IMR-90 (cell line): ENCODE measurements around the gene DMRTC2.

Source experiments
- BHLHE40 ChIP-seq: fragments of 150-350 bp; IDR thresholded peaks from 2 replicates; pipeline ENCODE4 v1.6.1; 2016; ENCODE audit warnings: mild to moderate bottlenecking, low read depth, low read length
- FOS ChIP-seq: fragments of 150-350 bp; IDR thresholded peaks from 2 replicates; pipeline ENCODE4 v1.6.1; 2016; ENCODE audit warnings: low read depth, low read length
- POLR2A ChIP-seq: IDR thresholded peaks from 2 replicates; pipeline ENCODE4 v1.6.1; 2012; ENCODE audit warnings: mild to moderate bottlenecking, low read depth, low read length
- SMC3 ChIP-seq: fragments of 150-350 bp; IDR thresholded peaks from 2 replicates; pipeline ENCODE4 v1.6.1; 2016; ENCODE audit warnings: low read depth, mild to moderate bottlenecking, antibody characterized with exemption, low read length, moderate library complexity
- TF ChIP-seq, protein P1 (sequence below): conservative IDR thresholded peaks from 2 replicates; pipeline ENCODE4 v1.5.1; 2012; ENCODE audit warnings: mild to moderate bottlenecking, low read depth, low read length, improper control_type of control experiment

DNA sequence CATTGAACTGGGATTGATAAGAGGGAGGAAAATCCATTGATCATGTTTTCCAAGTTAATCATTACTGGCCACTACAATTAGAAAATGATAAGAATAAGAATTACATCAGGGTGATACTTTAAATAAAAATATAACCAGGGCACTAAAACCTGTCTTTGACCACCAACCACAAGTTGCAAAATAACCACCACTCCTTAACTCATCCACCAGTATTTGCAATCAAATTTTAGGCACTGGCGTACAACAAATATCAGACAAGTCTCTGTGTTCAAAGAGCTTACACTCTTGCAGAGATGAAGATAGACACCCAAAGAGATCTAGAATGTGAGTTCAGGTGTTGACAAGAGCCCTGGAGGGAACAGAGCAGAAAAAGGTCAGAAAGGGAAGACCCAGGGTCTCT lies 47.9 kb upstream of the DMRTC2 start:
- TF ChIP-seq, protein P1, sequence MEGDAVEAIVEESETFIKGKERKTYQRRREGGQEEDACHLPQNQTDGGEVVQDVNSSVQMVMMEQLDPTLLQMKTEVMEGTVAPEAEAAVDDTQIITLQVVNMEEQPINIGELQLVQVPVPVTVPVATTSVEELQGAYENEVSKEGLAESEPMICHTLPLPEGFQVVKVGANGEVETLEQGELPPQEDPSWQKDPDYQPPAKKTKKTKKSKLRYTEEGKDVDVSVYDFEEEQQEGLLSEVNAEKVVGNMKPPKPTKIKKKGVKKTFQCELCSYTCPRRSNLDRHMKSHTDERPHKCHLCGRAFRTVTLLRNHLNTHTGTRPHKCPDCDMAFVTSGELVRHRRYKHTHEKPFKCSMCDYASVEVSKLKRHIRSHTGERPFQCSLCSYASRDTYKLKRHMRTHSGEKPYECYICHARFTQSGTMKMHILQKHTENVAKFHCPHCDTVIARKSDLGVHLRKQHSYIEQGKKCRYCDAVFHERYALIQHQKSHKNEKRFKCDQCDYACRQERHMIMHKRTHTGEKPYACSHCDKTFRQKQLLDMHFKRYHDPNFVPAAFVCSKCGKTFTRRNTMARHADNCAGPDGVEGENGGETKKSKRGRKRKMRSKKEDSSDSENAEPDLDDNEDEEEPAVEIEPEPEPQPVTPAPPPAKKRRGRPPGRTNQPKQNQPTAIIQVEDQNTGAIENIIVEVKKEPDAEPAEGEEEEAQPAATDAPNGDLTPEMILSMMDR, result no peak
- no peak for TF ChIP-seq POLR2A
- TF ChIP-seq SMC3, result no peak
- no peak for TF ChIP-seq FOS
- no peak for TF ChIP-seq BHLHE40
